Measurements from ENCODE around the gene NCAPD2. TPM values are rescaled to one million over a fixed set of nuclear protein-coding genes. Genes with fewer than 3 reads are reported as not detected.

NCAPD2 gene
- total and polyA plus RNA-seq, 7 experiments from 2014 or later = 24.4 to 121 (median 38.4) TPM

DNA sequence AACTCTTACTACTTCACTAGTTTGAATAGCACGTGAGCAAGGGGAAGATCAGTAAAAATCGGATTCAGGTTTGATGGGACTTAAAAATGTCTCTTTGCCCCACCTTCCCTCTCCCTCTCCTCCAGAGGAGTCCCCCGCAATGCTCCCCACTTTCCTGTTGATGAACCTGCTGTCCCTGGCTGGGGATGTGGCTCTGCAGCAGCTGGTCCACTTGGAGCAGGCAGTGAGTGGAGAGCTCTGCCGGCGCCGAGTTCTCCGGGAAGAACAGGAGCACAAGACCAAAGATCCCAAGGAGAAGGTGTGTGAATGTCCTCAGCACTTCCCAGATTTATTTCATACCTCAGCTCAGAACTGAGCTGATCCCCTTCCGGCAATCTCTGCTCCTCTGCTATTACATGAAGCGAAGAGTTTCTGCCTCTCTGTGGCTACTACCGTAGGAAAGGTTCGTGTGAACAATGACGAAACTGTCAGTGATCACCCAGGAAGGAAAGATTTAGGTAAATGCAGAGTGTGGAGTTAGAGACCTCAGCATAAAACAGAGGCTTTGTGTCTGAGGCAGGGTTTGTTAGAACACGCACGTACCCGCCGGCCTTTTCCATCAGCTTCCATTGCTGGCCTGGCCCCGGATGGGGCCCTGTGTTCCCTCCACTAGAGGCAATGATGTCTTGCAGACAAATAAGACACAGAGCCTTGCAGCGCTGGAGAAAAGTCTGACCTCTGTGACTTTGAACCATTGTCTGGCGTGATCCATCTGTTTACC, 33.0 kb downstream of the NCAPD2 start:
- CTCF ChIA-PET = no interaction called here

GRCh38 chr12:6527711-6528110, 33.8 kb downstream of the NCAPD2 start:
- ChIA-PET POLR2A (no interaction called here), CTCF (no interaction called here)
- intact Hi-C loops (cut with micrococcal nuclease) = no loop called here
- no peaks in the 10 kb centered on the region for H3K27me3 ChIP-seq (ENCODE audit: control insufficient read depth in 2 of 2, insufficient read depth in 2 of 2, low read length in 2 of 2)
- no peak overlapping the region for H3K27ac ChIP-seq (ENCODE audit: low read depth, low read length)
- no peak overlapping the region for H3K4me3 ChIP-seq (ENCODE audit: low read length)
- H3K4me3 Mint-ChIP-seq = no peak overlapping the region
- H3K27ac Mint-ChIP-seq = no peak overlapping the region
- H3K4me1 ChIP-seq (ENCODE audit: control insufficient read depth in 2 of 2, insufficient read depth in 2 of 2, low read length in 2 of 2) = peaks cover 7 to 10% of the 10 kb centered on the region in 2 donors
- peaks cover 0 to 2% (median 0%) of the 10 kb centered on the region in 5 donors for H3K27me3 Mint-ChIP-seq
- H3K4me1 Mint-ChIP-seq = peaks cover 6 to 27% (median 9%) of the 10 kb centered on the region in 7 donors
- H3K9me3 ChIP-seq (ENCODE audit: control insufficient read depth in 2 of 3, low read length in 3 of 3) = no peaks in the 10 kb centered on the region
- ATAC-seq (no peak), DNase-seq (no peak)
- peaks cover 0 to 1% (median 0%) of the 10 kb centered on the region in 11 donors for H3K9me3 Mint-ChIP-seq
- peaks cover 8 to 86% (median 20%) of the 10 kb centered on the region in 3 experiments for H3K36me3 ChIP-seq (ENCODE audit: control insufficient read depth in 2 of 3, insufficient read depth in 3 of 3, low read length in 3 of 3)
- peaks cover 18 to 54% (median 18%) of the 10 kb centered on the region in 5 donors for H3K36me3 Mint-ChIP-seq

More for the DNA sequence above, 33.0 kb downstream of the NCAPD2 start:
- DNase-seq (no peak), ATAC-seq (no peak)
- Mint-ChIP-seq H3K4me3 (no peak overlapping the region), H3K36me3 (peaks cover 22 to 59% (median 24%) of the 10 kb centered on the region in 5 donors), H3K4me1 (peaks cover 0 to 19% (median 2%) of the 10 kb centered on the region in 7 donors), H3K27me3 (no peaks in the 10 kb centered on the region), H3K27ac (peak overlapping the region in 2 of 9 donors; percentile 26), H3K9me3 (no peaks in the 10 kb centered on the region)
- Histone ChIP-seq H3K4me1 (ENCODE audit: control insufficient read depth in 2 of 2, insufficient read depth in 2 of 2, low read length in 2 of 2) (peaks cover 0 to 3% of the 10 kb centered on the region in 2 donors), H3K36me3 (ENCODE audit: control insufficient read depth in 2 of 3, insufficient read depth in 3 of 3, low read length in 3 of 3) (peaks cover 8 to 93% (median 21%) of the 10 kb centered on the region in 3 experiments), H3K27ac (ENCODE audit: low read depth, low read length) (no peak overlapping the region), H3K27me3 (ENCODE audit: control insufficient read depth in 2 of 2, insufficient read depth in 2 of 2, low read length in 2 of 2) (no peaks in the 10 kb centered on the region), H3K4me3 (ENCODE audit: low read length) (no peak overlapping the region), H3K9me3 (ENCODE audit: control insufficient read depth in 2 of 3, low read length in 3 of 3) (no peaks in the 10 kb centered on the region)
- intact Hi-C loops (cut with micrococcal nuclease) = no loop called here
- POLR2A ChIA-PET = no interaction called here

DNA sequence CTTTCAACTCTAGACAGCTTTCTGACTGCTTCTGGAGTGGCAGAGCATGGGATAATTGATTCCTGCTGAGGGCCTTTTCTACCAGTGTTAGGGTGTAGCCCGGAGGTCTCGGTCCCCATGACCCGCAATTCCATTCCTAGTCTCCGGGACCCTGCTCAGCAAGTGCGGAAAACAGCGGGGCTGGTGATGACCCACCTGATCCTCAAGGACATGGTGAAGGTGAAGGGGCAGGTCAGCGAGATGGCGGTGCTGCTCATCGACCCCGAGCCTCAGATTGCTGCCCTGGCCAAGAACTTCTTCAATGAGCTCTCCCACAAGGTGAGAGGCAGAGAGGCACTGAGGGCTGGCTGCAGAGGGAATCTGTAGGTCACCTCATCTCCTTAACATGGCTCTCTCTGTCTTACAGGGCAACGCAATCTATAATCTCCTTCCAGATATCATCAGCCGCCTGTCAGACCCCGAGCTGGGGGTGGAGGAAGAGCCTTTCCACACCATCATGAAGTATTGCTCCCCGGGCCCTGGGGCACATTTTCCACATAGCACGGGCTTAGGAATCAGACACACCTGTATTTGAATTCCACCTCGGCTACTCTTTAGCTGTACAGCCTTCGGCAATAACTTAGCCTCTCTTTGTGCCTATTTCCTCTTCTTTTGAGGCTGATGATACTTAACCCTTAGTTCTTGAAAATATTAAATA, 34.8 kb downstream of the NCAPD2 start:
- POLR2A ChIA-PET = interaction anchor here (0.5 to 1.2 kb wide), 3 partner anchors 37 to 233 kb away, joined by 3 to 4 read pairs (median 3); no protein-coding TSS in a partner anchor
- Histone ChIP-seq H3K27ac (ENCODE audit: low read depth, low read length) (no peak overlapping the region), H3K27me3 (ENCODE audit: control insufficient read depth in 2 of 2, insufficient read depth in 2 of 2, low read length in 2 of 2) (no peaks in the 10 kb centered on the region), H3K4me1 (ENCODE audit: control insufficient read depth in 2 of 2, insufficient read depth in 2 of 2, low read length in 2 of 2) (peaks cover 16 to 20% of the 10 kb centered on the region in 2 donors), H3K4me3 (ENCODE audit: low read length) (no peak overlapping the region), H3K9me3 (ENCODE audit: control insufficient read depth in 2 of 3, low read length in 3 of 3) (no peaks in the 10 kb centered on the region), H3K36me3 (ENCODE audit: control insufficient read depth in 2 of 3, insufficient read depth in 3 of 3, low read length in 3 of 3) (peaks cover 8 to 76% (median 14%) of the 10 kb centered on the region in 3 experiments)
- Mint-ChIP-seq H3K9me3 (peaks cover 0 to 1% (median 0%) of the 10 kb centered on the region in 11 donors), H3K4me1 (peaks cover 12 to 32% (median 17%) of the 10 kb centered on the region in 7 donors), H3K27me3 (peaks cover 0 to 2% (median 0%) of the 10 kb centered on the region in 5 donors), H3K36me3 (peaks cover 16 to 48% (median 16%) of the 10 kb centered on the region in 5 donors), H3K27ac (peak overlapping the region in 2 of 9 donors; percentile 46 to 52), H3K4me3 (peak overlapping the region in 1 of 10 donors; percentile 56)
- ATAC-seq = no peak
- intact Hi-C loops (cut with micrococcal nuclease) = no loop called here
- CTCF ChIA-PET = interaction anchor here (0.7 kb wide), 1 partner anchor 9 kb away, joined by 3 read pairs; no protein-coding TSS in a partner anchor
- DNase-seq = no peak

- CTCF ChIA-PET = interaction anchor here (0.7 kb wide), 1 partner anchor 8 kb away, joined by 3 read pairs; no protein-coding TSS in a partner anchor
- peaks cover 0 to 1% (median 0%) of the 10 kb centered on the region in 11 donors for H3K9me3 Mint-ChIP-seq
- Histone ChIP-seq H3K4me3 (ENCODE audit: low read length) (no peak overlapping the region), H3K27me3 (ENCODE audit: control insufficient read depth in 2 of 2, insufficient read depth in 2 of 2, low read length in 2 of 2) (no peaks in the 10 kb centered on the region), H3K4me1 (ENCODE audit: control insufficient read depth in 2 of 2, insufficient read depth in 2 of 2, low read length in 2 of 2) (peaks cover 18 to 24% of the 10 kb centered on the region in 2 donors), H3K36me3 (ENCODE audit: control insufficient read depth in 2 of 3, insufficient read depth in 3 of 3, low read length in 3 of 3) (peaks cover 8 to 70% (median 14%) of the 10 kb centered on the region in 3 experiments), H3K27ac (ENCODE audit: low read depth, low read length) (no peak overlapping the region), H3K9me3 (ENCODE audit: control insufficient read depth in 2 of 3, low read length in 3 of 3) (no peaks in the 10 kb centered on the region)
- peaks cover 12 to 43% (median 16%) of the 10 kb centered on the region in 5 donors for H3K36me3 Mint-ChIP-seq
- peak overlapping the region in 3 of 9 donors; percentile 4 to 89 (median 71) for H3K27ac Mint-ChIP-seq
- H3K4me3 Mint-ChIP-seq = no peak overlapping the region
- peaks cover 15 to 33% (median 20%) of the 10 kb centered on the region in 7 donors for H3K4me1 Mint-ChIP-seq
- ATAC-seq (no peak), DNase-seq (no peak)
- peaks cover 0 to 2% (median 0%) of the 10 kb centered on the region in 5 donors for H3K27me3 Mint-ChIP-seq
- POLR2A ChIA-PET = interaction anchor here (0.5 to 1.2 kb wide), 3 partner anchors 37 to 232 kb away, joined by 3 to 4 read pairs (median 3); no protein-coding TSS in a partner anchor
- intact Hi-C loops (cut with micrococcal nuclease) = no loop called here
Observed at GRCh38 chr12:6529291-6529737, 35.4 kb downstream of the NCAPD2 start.

- Mint-ChIP-seq H3K4me3 (peak overlapping the region in 1 of 10 donors; percentile 27), H3K27ac (peak overlapping the region; percentile 4 to 89 (median 34)), H3K36me3 (peaks cover 12 to 47% (median 12%) of the 10 kb centered on the region in 5 donors), H3K4me1 (peaks cover 16 to 34% (median 23%) of the 10 kb centered on the region in 7 donors), H3K27me3 (peaks cover 0 to 2% (median 0%) of the 10 kb centered on the region in 5 donors), H3K9me3 (peaks cover 0 to 1% (median 0%) of the 10 kb centered on the region in 11 donors)
- Histone ChIP-seq H3K4me1 (ENCODE audit: control insufficient read depth in 2 of 2, insufficient read depth in 2 of 2, low read length in 2 of 2) (peaks cover 21 to 25% of the 10 kb centered on the region in 2 donors), H3K27me3 (ENCODE audit: control insufficient read depth in 2 of 2, insufficient read depth in 2 of 2, low read length in 2 of 2) (no peaks in the 10 kb centered on the region), H3K36me3 (ENCODE audit: control insufficient read depth in 2 of 3, insufficient read depth in 3 of 3, low read length in 3 of 3) (peaks cover 8 to 61% (median 11%) of the 10 kb centered on the region in 3 experiments), H3K4me3 (ENCODE audit: low read length) (no peak overlapping the region), H3K27ac (ENCODE audit: low read depth, low read length) (no peak overlapping the region), H3K9me3 (ENCODE audit: control insufficient read depth in 2 of 3, low read length in 3 of 3) (no peaks in the 10 kb centered on the region)
- POLR2A ChIA-PET = interaction anchor here (0.8 to 2.6 kb wide), 4 partner anchors 9 to 61 kb away, joined by 3 to 9 read pairs (median 6); partner anchors contain the start of genes MRPL51 and VAMP1
- DNase-seq (no peak), ATAC-seq (no peak)
- CTCF ChIA-PET = interaction anchor here (1.5 kb wide), 1 partner anchor 65 kb away, joined by 4 read pairs; no protein-coding TSS in a partner anchor
- intact Hi-C loops (cut with micrococcal nuclease) = no loop called here
Observed at GRCh38 chr12:6530576-6531260, 36.8 kb downstream of the NCAPD2 start.

Data from naive thymus-derived CD4-positive, alpha-beta T cell (primary cell).